Fibroblast of the aortic adventitia (primary cell): ENCODE data around the gene DHX9. TPM values are rescaled to one million over a fixed set of nuclear protein-coding genes. Genes with fewer than 3 reads are reported as not detected.

Experiments used
- DNase-seq: peaks from one replicate; pipeline ENCODE4 v3.0.0-alpha.2; 2010; ENCODE audit warnings: low read depth
- H3K4me3 ChIP-seq: 2 replicates; pipeline ENCODE4 v1.5.1; 2011; ENCODE audit warnings: low read depth, mild to moderate bottlenecking, control low read depth, low read length, moderate library complexity
- CTCF ChIP-seq: IDR thresholded peaks from 2 replicates; pipeline ENCODE4 v1.5.1; 2011; ENCODE audit warnings: mild to moderate bottlenecking, low read length, control low read depth, inconsistent platforms; ENCODE audit not compliant: insufficient read depth
- total RNA-seq: library from RNA; depleted of rRNA; stranded (reverse); fragments of >200 nt; gene quantifications from 2 replicates; pipeline ENCODE4 v1.2.3, GENCODE V29; 2012; ENCODE audit warnings: low replicate concordance

DHX9 gene
- total RNA-seq, 1 donor, result 153 TPM

GRCh38 chr1:182802006-182802803 lies 36.9 kb upstream of the DHX9 start:
- H3K4me3 ChIP-seq, result no peak overlapping the region
- TF ChIP-seq CTCF, result no peak
- DNase-seq, result no peak

GRCh38 chr1:182803846-182804245 lies 35.3 kb upstream of the DHX9 start:
- no peak for TF ChIP-seq CTCF
- no peak overlapping the region for H3K4me3 ChIP-seq
- no peak for DNase-seq

- TF ChIP-seq CTCF, result no peak
- DNase-seq, result no peak
- H3K4me3 ChIP-seq, result no peak overlapping the region
These were observed 33.0 kb upstream of the DHX9 start for GRCh38 chr1:182806015-182806678.

GRCh38 chr1:182807907-182808306 lies 31.2 kb upstream of the DHX9 start:
- H3K4me3 ChIP-seq, result no peak overlapping the region
- no peak for DNase-seq
- TF ChIP-seq CTCF, result no peak

GRCh38 chr1:182809414-182809957 lies 29.7 kb upstream of the DHX9 start:
- H3K4me3 ChIP-seq, result no peak overlapping the region
- TF ChIP-seq CTCF, result peak; percentile 8
- no peak for DNase-seq

- no peak for DNase-seq
- no peak for TF ChIP-seq CTCF
These were observed 27.0 kb upstream of the DHX9 start for GRCh38 chr1:182811975-182812722.

More at GRCh38 chr1:182811975-182812722, 27.0 kb upstream of the DHX9 start:
- no peak overlapping the region for H3K4me3 ChIP-seq
